WTC11 (cell line): ENCODE data around the gene ESRRG. TPM values are rescaled to one million over a fixed set of nuclear protein-coding genes. Genes with fewer than 3 reads are reported as not detected.

ENCODE experiments used
- ATAC-seq: fragments of 200-7000 bp; cut with Tn5 transposase; 2 replicates; pipeline ENCODE4 v1.10.0; 2021; ENCODE audit warnings: mild to moderate bottlenecking, moderate library complexity
- CTCF ChIA-PET: fragments of 300-600 bp; sonication (Branson Sonifier 250); formaldehyde crosslinking; loops from one replicate; lab custom pipeline; 2021; ENCODE audit warnings: antibody characterized with exemption; lab: Charles Lee
- POLR2A ChIA-PET: fragments of 350-600 bp; sonication (Branson Sonifier 250); formaldehyde crosslinking; loops from one replicate; lab custom pipeline; 2021; ENCODE audit warnings: antibody characterized with exemption; lab: Charles Lee
- DNase-seq: peaks from one replicate; pipeline ENCODE4 v3.0.0; 2021; ENCODE audit warnings: low spot score
- H3K27ac Mint-ChIP-seq: 2 replicates; pipeline ENCODE4 v1.8.0; 2021; ENCODE audit warnings: mixed read lengths
- H3K27me3 Mint-ChIP-seq: 2 replicates; pipeline ENCODE4 v1.8.0; 2021; ENCODE audit warnings: low read depth, mild to moderate bottlenecking, moderate library complexity, mixed read lengths
- H3K36me3 Mint-ChIP-seq: 2 replicates; pipeline ENCODE4 v1.8.0; 2021; ENCODE audit warnings: mixed read lengths
- H3K4me1 Mint-ChIP-seq: 2 replicates; pipeline ENCODE4 v1.8.0; 2022; ENCODE audit warnings: mixed read lengths
- H3K4me3 Mint-ChIP-seq: 2 replicates; pipeline ENCODE4 v1.8.0; 2021; ENCODE audit warnings: mild to moderate bottlenecking, moderate library complexity, mixed read lengths
- H3K9me3 Mint-ChIP-seq: 2 replicates; pipeline ENCODE4 v1.8.0; 2021; ENCODE audit warnings: mixed read lengths
- ATF1 ChIP-seq: sonication (generic); formaldehyde crosslinking; IDR thresholded peaks from 2 replicates; pipeline ENCODE4 v1.8.1; 2023; ENCODE audit warnings: mild to moderate bottlenecking, moderate library complexity, missing genetic modification reagents
- CREB1 ChIP-seq: sonication (generic); formaldehyde crosslinking; IDR thresholded peaks from 2 replicates; pipeline ENCODE4 v1.8.0; 2023; ENCODE audit warnings: mild to moderate bottlenecking, missing genetic modification reagents
- KAT7 ChIP-seq: sonication (generic); formaldehyde crosslinking; IDR thresholded peaks from 2 replicates; pipeline ENCODE4 v1.8.1; 2023; ENCODE audit warnings: missing genetic modification reagents, mild to moderate bottlenecking, borderline replicate concordance
- SMAD4 ChIP-seq: sonication (generic); formaldehyde crosslinking; IDR thresholded peaks from 2 replicates; pipeline ENCODE4 v1.8.0; 2022; ENCODE audit warnings: mild to moderate bottlenecking, missing genetic modification reagents
- STAT6 ChIP-seq: sonication (generic); formaldehyde crosslinking; conservative IDR thresholded peaks from 2 replicates; pipeline ENCODE4 v1.8.1; 2023; ENCODE audit warnings: mild to moderate bottlenecking, low read depth, missing genetic modification reagents, moderate library complexity
- TEAD4 ChIP-seq: sonication (generic); formaldehyde crosslinking; IDR thresholded peaks from 2 replicates; pipeline ENCODE4 v1.8.0; 2022; ENCODE audit warnings: mild to moderate bottlenecking, missing genetic modification reagents
- ZNF263 ChIP-seq: sonication (generic); formaldehyde crosslinking; IDR thresholded peaks from 2 replicates; pipeline ENCODE4 v1.8.1; 2022; ENCODE audit warnings: low read depth, mild to moderate bottlenecking, moderate library complexity, missing genetic modification reagents
- ZNF396 ChIP-seq: fragments of 250-450 bp; sonication (Bioruptor Pico); IDR thresholded peaks from 2 replicates; pipeline ENCODE4 v1.8.0; 2021; ENCODE audit warnings: mild to moderate bottlenecking, moderate library complexity, borderline replicate concordance
- ZNF416 ChIP-seq: fragments of 250-450 bp; sonication (Bioruptor Pico); IDR thresholded peaks from 2 replicates; pipeline ENCODE4 v1.9.0; 2021; ENCODE audit warnings: mild to moderate bottlenecking, inconsistent platforms
- ZNF423 ChIP-seq: fragments of 250-450 bp; sonication (Bioruptor Pico); IDR thresholded peaks from 2 replicates; pipeline ENCODE4 v2.1.2; 2022; ENCODE audit warnings: mild to moderate bottlenecking, moderate library complexity
- total RNA-seq: library from RNA; stranded (reverse); gene quantifications from 3 replicates; pipeline ENCODE4 v1.2.3, GENCODE V29; 2021
- TF ChIP-seq, protein P1 (sequence below): fragments of 200-600 bp; IDR thresholded peaks from 2 replicates; pipeline ENCODE4 v1.8.0; 2022; ENCODE audit warnings: antibody characterized with exemption
- TF ChIP-seq, protein P2 (sequence below): sonication (generic); formaldehyde crosslinking; IDR thresholded peaks from 2 replicates; pipeline ENCODE4 v1.8.1; 2023; ENCODE audit warnings: mild to moderate bottlenecking, missing genetic modification reagents
- TF ChIP-seq, protein P3 (sequence below): sonication (generic); formaldehyde crosslinking; IDR thresholded peaks from 2 replicates; pipeline ENCODE4 v1.8.0; 2022; ENCODE audit warnings: mild to moderate bottlenecking, missing genetic modification reagents
- TF ChIP-seq, protein P4 (sequence below): sonication (generic); formaldehyde crosslinking; IDR thresholded peaks from 2 replicates; pipeline ENCODE4 v1.8.0; 2023; ENCODE audit warnings: mild to moderate bottlenecking, missing genetic modification reagents
- TF ChIP-seq, protein P5 (sequence below): sonication (generic); formaldehyde crosslinking; IDR thresholded peaks from 2 replicates; pipeline ENCODE4 v1.8.0; 2023; ENCODE audit warnings: missing genetic modification reagents

ESRRG gene
- total RNA-seq, 1 experiment from 2014 or later, result 2.3 TPM

- H3K4me1 Mint-ChIP-seq, result peaks cover 10% of the 10 kb centered on the region
- H3K36me3 Mint-ChIP-seq, result no peaks in the 10 kb centered on the region
These were observed 70.2 kb downstream of the ESRRG start for GRCh38 chr1:216653001-216653400.

More at GRCh38 chr1:216653001-216653400, 70.2 kb downstream of the ESRRG start:
- no peaks in the 10 kb centered on the region for H3K27me3 Mint-ChIP-seq
- TF ChIP-seq TEAD4 (CRISPR knock-in tag) (no peak), ZNF263 (CRISPR knock-in tag) (no peak), STAT6 (CRISPR knock-in tag) (no peak), ATF1 (CRISPR knock-in tag) (no peak), SMAD4 (no peak), ZNF423 (no peak), KAT7 (CRISPR knock-in tag) (no peak), ZNF416 (CRISPR knock-in tag) (no peak), ZNF396 (CRISPR knock-in tag) (no peak), CREB1 (CRISPR knock-in tag) (no peak)
- TF ChIP-seq, protein P1, sequence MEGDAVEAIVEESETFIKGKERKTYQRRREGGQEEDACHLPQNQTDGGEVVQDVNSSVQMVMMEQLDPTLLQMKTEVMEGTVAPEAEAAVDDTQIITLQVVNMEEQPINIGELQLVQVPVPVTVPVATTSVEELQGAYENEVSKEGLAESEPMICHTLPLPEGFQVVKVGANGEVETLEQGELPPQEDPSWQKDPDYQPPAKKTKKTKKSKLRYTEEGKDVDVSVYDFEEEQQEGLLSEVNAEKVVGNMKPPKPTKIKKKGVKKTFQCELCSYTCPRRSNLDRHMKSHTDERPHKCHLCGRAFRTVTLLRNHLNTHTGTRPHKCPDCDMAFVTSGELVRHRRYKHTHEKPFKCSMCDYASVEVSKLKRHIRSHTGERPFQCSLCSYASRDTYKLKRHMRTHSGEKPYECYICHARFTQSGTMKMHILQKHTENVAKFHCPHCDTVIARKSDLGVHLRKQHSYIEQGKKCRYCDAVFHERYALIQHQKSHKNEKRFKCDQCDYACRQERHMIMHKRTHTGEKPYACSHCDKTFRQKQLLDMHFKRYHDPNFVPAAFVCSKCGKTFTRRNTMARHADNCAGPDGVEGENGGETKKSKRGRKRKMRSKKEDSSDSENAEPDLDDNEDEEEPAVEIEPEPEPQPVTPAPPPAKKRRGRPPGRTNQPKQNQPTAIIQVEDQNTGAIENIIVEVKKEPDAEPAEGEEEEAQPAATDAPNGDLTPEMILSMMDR, result no peak
- TF ChIP-seq, protein P2, sequence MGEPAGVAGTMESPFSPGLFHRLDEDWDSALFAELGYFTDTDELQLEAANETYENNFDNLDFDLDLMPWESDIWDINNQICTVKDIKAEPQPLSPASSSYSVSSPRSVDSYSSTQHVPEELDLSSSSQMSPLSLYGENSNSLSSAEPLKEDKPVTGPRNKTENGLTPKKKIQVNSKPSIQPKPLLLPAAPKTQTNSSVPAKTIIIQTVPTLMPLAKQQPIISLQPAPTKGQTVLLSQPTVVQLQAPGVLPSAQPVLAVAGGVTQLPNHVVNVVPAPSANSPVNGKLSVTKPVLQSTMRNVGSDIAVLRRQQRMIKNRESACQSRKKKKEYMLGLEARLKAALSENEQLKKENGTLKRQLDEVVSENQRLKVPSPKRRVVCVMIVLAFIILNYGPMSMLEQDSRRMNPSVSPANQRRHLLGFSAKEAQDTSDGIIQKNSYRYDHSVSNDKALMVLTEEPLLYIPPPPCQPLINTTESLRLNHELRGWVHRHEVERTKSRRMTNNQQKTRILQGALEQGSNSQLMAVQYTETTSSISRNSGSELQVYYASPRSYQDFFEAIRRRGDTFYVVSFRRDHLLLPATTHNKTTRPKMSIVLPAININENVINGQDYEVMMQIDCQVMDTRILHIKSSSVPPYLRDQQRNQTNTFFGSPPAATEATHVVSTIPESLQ (CRISPR knock-in tag), result no peak
- TF ChIP-seq, protein P3, sequence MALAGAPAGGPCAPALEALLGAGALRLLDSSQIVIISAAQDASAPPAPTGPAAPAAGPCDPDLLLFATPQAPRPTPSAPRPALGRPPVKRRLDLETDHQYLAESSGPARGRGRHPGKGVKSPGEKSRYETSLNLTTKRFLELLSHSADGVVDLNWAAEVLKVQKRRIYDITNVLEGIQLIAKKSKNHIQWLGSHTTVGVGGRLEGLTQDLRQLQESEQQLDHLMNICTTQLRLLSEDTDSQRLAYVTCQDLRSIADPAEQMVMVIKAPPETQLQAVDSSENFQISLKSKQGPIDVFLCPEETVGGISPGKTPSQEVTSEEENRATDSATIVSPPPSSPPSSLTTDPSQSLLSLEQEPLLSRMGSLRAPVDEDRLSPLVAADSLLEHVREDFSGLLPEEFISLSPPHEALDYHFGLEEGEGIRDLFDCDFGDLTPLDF (CRISPR knock-in tag), result no peak
- TF ChIP-seq, protein P4, sequence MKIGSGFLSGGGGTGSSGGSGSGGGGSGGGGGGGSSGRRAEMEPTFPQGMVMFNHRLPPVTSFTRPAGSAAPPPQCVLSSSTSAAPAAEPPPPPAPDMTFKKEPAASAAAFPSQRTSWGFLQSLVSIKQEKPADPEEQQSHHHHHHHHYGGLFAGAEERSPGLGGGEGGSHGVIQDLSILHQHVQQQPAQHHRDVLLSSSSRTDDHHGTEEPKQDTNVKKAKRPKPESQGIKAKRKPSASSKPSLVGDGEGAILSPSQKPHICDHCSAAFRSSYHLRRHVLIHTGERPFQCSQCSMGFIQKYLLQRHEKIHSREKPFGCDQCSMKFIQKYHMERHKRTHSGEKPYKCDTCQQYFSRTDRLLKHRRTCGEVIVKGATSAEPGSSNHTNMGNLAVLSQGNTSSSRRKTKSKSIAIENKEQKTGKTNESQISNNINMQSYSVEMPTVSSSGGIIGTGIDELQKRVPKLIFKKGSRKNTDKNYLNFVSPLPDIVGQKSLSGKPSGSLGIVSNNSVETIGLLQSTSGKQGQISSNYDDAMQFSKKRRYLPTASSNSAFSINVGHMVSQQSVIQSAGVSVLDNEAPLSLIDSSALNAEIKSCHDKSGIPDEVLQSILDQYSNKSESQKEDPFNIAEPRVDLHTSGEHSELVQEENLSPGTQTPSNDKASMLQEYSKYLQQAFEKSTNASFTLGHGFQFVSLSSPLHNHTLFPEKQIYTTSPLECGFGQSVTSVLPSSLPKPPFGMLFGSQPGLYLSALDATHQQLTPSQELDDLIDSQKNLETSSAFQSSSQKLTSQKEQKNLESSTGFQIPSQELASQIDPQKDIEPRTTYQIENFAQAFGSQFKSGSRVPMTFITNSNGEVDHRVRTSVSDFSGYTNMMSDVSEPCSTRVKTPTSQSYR, result no peak
- TF ChIP-seq, protein P5, sequence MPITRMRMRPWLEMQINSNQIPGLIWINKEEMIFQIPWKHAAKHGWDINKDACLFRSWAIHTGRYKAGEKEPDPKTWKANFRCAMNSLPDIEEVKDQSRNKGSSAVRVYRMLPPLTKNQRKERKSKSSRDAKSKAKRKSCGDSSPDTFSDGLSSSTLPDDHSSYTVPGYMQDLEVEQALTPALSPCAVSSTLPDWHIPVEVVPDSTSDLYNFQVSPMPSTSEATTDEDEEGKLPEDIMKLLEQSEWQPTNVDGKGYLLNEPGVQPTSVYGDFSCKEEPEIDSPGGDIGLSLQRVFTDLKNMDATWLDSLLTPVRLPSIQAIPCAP, result no peak
- DNase-seq (no peak), ATAC-seq (no peak)
- H3K27ac Mint-ChIP-seq, result no peak overlapping the region
- H3K4me3 Mint-ChIP-seq, result no peak overlapping the region
- CTCF ChIA-PET, result no interaction called here
- POLR2A ChIA-PET, result no interaction called here
- H3K9me3 Mint-ChIP-seq, result no peaks in the 10 kb centered on the region
